K562 (cell line): ENCODE results near the gene SLC38A10.

ENCODE experiments used
- CEBPB ChIP-seq: fragments of 450-650 bp; IDR thresholded peaks from 2 replicates; pipeline ENCODE4 v1.6.1; 2016; ENCODE audit warnings: missing genetic modification characterization, missing compliant biosample characterization
- EGR1 ChIP-seq: fragments of 450-650 bp; conservative IDR thresholded peaks from 2 replicates; pipeline ENCODE4 v1.6.1; 2017; ENCODE audit warnings: mild to moderate bottlenecking
- EP300 ChIP-seq: IDR thresholded peaks from 2 replicates; pipeline ENCODE4 v1.6.1; 2012; ENCODE audit warnings: low read length, improper control_type of control experiment
- GTF2F1 ChIP-seq: IDR thresholded peaks from 2 replicates; pipeline ENCODE4 v1.6.1; 2011; ENCODE audit warnings: low read depth, low read length, improper control_type of control experiment
- KDM5B ChIP-seq: fragments of 200-600 bp; sonication (generic); IDR thresholded peaks from 2 replicates; pipeline ENCODE4 v1.6.1; 2012; ENCODE audit warnings: low read depth, mild to moderate bottlenecking, moderate library complexity, low read length, control low read depth, inconsistent platforms; ENCODE audit not compliant: insufficient replicate concordance
- NFXL1 ChIP-seq: fragments of 450-650 bp; formaldehyde crosslinking; IDR thresholded peaks from 2 replicates; pipeline ENCODE4 v1.4.0; 2021; ENCODE audit warnings: mild to moderate bottlenecking
- NRF1 ChIP-seq, 2 experiments: fragments of 450-650 bp; IDR thresholded peaks in 1 of 2; conservative IDR thresholded peaks in 1 of 2; 2 replicates each; pipeline ENCODE4 v1.6.1; 2014; ENCODE audit warnings: mild to moderate bottlenecking in 2 of 2
- POLR2A ChIP-seq: fragments of 450-650 bp; conservative IDR thresholded peaks from 2 replicates; pipeline ENCODE4 v1.6.1; 2016
- RAD21 ChIP-seq, 2 experiments: fragments of 250-450 bp in 1 of 2; fragments of 450-650 bp in 1 of 2; sonication (Bioruptor Pico) in 1 of 2; formaldehyde crosslinking in 1 of 2; IDR thresholded peaks in 1 of 2; conservative IDR thresholded peaks in 1 of 2; 2 replicates each; pipeline versions ENCODE4 v1.4.0 to v1.8.0; 2020 to 2022; ENCODE audit warnings: mild to moderate bottlenecking in 2 of 2, moderate library complexity in 1 of 2
- USF2 ChIP-seq: sonication (generic); formaldehyde crosslinking; IDR thresholded peaks from 2 replicates; pipeline ENCODE4 v1.5.0; 2020; ENCODE audit warnings: missing genetic modification reagents
- ZBTB33 ChIP-seq: sonication (generic); formaldehyde crosslinking; IDR thresholded peaks from 2 replicates; pipeline ENCODE4 v1.8.1; 2023; ENCODE audit warnings: mild to moderate bottlenecking, missing genetic modification reagents

GRCh38 chr17:81233316-81233715 is 61.8 kb downstream of the SLC38A10 start:
- TF ChIP-seq NFXL1 (no peak), NRF1 (conservative IDR thresholded peaks at IDR 0.05 in 1 of 2, IDR thresholded peaks at IDR 0.05 in 1 of 2) (no peak), GTF2F1 (no peak), KDM5B (no peak), USF2 (CRISPR knock-in tag) (no peak), ZBTB33 (no peak), EP300 (no peak), POLR2A (no peak), RAD21 (CRISPR knock-in tag; conservative IDR thresholded peaks at IDR 0.05 in 1 of 2, IDR thresholded peaks at IDR 0.05 in 1 of 2) (no peak), EGR1 (no peak), CEBPB (tag) (no peak)
